IMR-90 (cell line): ENCODE measurements around the gene HSPB6. TPM values are rescaled to one million over a fixed set of nuclear protein-coding genes. Genes with fewer than 3 reads are reported as not detected.

ENCODE experiments used
- ATAC-seq: fragments of 200-7000 bp; cut with Tn5 transposase; 2 replicates; pipeline ENCODE4 v1.9.1; 2020; ENCODE audit warnings: low read depth, mild to moderate bottlenecking, moderate library complexity
- BruUV-seq: library from RNA; stranded (reverse); fragments of 400-500 nt; replicated peaks from 2 replicates; lab custom pipeline; 2021; lab: Mats Ljungman, UMichigan
- CTCF ChIA-PET: fragments of 300-600 bp; formaldehyde crosslinking; extraction: SDS; loops from one replicate; lab custom pipeline; 2021; ENCODE audit warnings: antibody characterized with exemption; lab: Yijun Ruan, JAX
- POLR2A ChIA-PET: fragments of 300-600 bp; sonication (Branson Sonifier 250); formaldehyde crosslinking; loops from one replicate; lab custom pipeline; 2022; ENCODE audit warnings: antibody characterized with exemption; ENCODE audit not compliant: unreplicated experiment; lab: Charles Lee
- DNase-seq: peaks from one replicate; pipeline ENCODE4 v3.0.0; 2013
- H2AFZ ChIP-seq: replicated peaks from 2 replicates; pipeline ENCODE3; 2013; ENCODE audit warnings: low read length, mild to moderate bottlenecking; ENCODE audit not compliant: poor library complexity
- H2AK5ac ChIP-seq: 2 replicates; pipeline ENCODE4 v1.6.1; 2013; ENCODE audit warnings: low read depth, low read length, inconsistent platforms
- H2AK9ac ChIP-seq: replicated peaks from 2 replicates; pipeline ENCODE3; 2013; ENCODE audit warnings: mild to moderate bottlenecking, low read depth, low read length, moderate library complexity; ENCODE audit not compliant: poor library complexity
- H2BK120ac ChIP-seq: 2 replicates; pipeline ENCODE4 v1.6.1; 2013; ENCODE audit warnings: low read depth, low read length, inconsistent platforms
- H2BK15ac ChIP-seq: 3 replicates; pipeline ENCODE4 v1.6.1; 2013; ENCODE audit warnings: low read depth, low read length, inconsistent platforms
- H2BK20ac ChIP-seq: 2 replicates; pipeline ENCODE4 v1.6.1; 2013; ENCODE audit warnings: low read depth, mild to moderate bottlenecking, inconsistent platforms, low read length, moderate library complexity
- H2BK5ac ChIP-seq: 2 replicates; pipeline ENCODE4 v1.6.1; 2013; ENCODE audit warnings: mild to moderate bottlenecking, low read depth, low read length, inconsistent platforms; ENCODE audit not compliant: poor library complexity, severe bottlenecking
- H3K14ac ChIP-seq: replicated peaks from 2 replicates; pipeline ENCODE4 v1.6.1; 2013; ENCODE audit warnings: low read depth, low read length, inconsistent platforms
- H3K18ac ChIP-seq: 2 replicates; pipeline ENCODE4 v1.6.1; 2013; ENCODE audit warnings: low read depth, low read length, control low read depth
- H3K23ac ChIP-seq: 2 replicates; pipeline ENCODE4 v1.6.1; 2013; ENCODE audit warnings: low read depth, low read length, inconsistent platforms
- H3K27ac ChIP-seq: 2 replicates; pipeline ENCODE4 v1.5.1; 2013; ENCODE audit warnings: mild to moderate bottlenecking, control low read depth, low read length; ENCODE audit not compliant: insufficient read depth
- H3K27me3 ChIP-seq: 2 replicates; pipeline ENCODE4 v1.6.1; 2013; ENCODE audit warnings: low read length; ENCODE audit not compliant: control insufficient read depth, insufficient read depth
- H3K36me3 ChIP-seq: 2 replicates; pipeline ENCODE4 v1.6.1; 2013; ENCODE audit warnings: low read length, mixed read lengths; ENCODE audit not compliant: control insufficient read depth, insufficient read depth
- H3K4ac ChIP-seq: 2 replicates; pipeline ENCODE4 v1.6.1; 2013; ENCODE audit warnings: low read depth, low read length, inconsistent platforms
- H3K4me1 ChIP-seq: 2 replicates; pipeline ENCODE4 v1.6.1; 2013; ENCODE audit warnings: low read length, mixed read lengths; ENCODE audit not compliant: control insufficient read depth, insufficient read depth
- H3K4me2 ChIP-seq: 2 replicates; pipeline ENCODE4 v1.6.1; 2013; ENCODE audit warnings: low read depth, mild to moderate bottlenecking, control low read depth, low read length, moderate library complexity
- H3K4me3 ChIP-seq: 2 replicates; pipeline ENCODE4 v1.5.1; 2013; ENCODE audit warnings: low read depth, mild to moderate bottlenecking, control low read depth, low read length, moderate library complexity; ENCODE audit not compliant: insufficient read depth
- H3K56ac ChIP-seq: 2 replicates; pipeline ENCODE4 v1.6.1; 2013; ENCODE audit warnings: low read length, inconsistent platforms; ENCODE audit not compliant: insufficient read depth; ENCODE audit errors: extremely low read depth
- H3K79me1 ChIP-seq, 2 experiments: 2 replicates each; pipeline ENCODE4 v1.6.1; 2013; ENCODE audit warnings: low read length in 2 of 2, inconsistent platforms in 1 of 2, low read depth in 1 of 2
- H3K9ac ChIP-seq: 2 replicates; pipeline ENCODE4 v1.6.1; 2013; ENCODE audit warnings: low read depth, low read length, control low read depth
- H3K9me1 ChIP-seq: 2 replicates; pipeline ENCODE4 v1.6.1; 2013; ENCODE audit warnings: low read length, inconsistent platforms; ENCODE audit not compliant: insufficient read depth
- H3K9me3 ChIP-seq: 2 replicates; pipeline ENCODE4 v1.6.1; 2013; ENCODE audit warnings: low read length; ENCODE audit not compliant: control insufficient read depth, insufficient read depth
- H4K20me1 ChIP-seq: 2 replicates; pipeline ENCODE4 v1.6.1; 2013; ENCODE audit warnings: low read length, inconsistent platforms; ENCODE audit not compliant: insufficient read depth
- H4K5ac ChIP-seq: 2 replicates; pipeline ENCODE4 v1.6.1; 2013; ENCODE audit warnings: mild to moderate bottlenecking, low read depth, low read length, control low read depth
- H4K8ac ChIP-seq, 2 experiments: 2 replicates each; pipeline ENCODE4 v1.6.1; 2013; ENCODE audit warnings: low read depth in 2 of 2, low read length in 2 of 2, control low read depth in 1 of 2, inconsistent platforms in 1 of 2
- H4K91ac ChIP-seq: 2 replicates; pipeline ENCODE4 v1.6.1; 2013; ENCODE audit warnings: low read depth, low read length, inconsistent platforms; ENCODE audit not compliant: insufficient read depth
- BHLHE40 ChIP-seq: fragments of 150-350 bp; IDR thresholded peaks from 2 replicates; pipeline ENCODE4 v1.6.1; 2016; ENCODE audit warnings: mild to moderate bottlenecking, low read depth, low read length
- CEBPB ChIP-seq: IDR thresholded peaks from 2 replicates; pipeline ENCODE4 v1.6.1; 2012; ENCODE audit warnings: low read depth, low read length, improper control_type of control experiment
- CHD1 ChIP-seq: IDR thresholded peaks from 2 replicates; pipeline ENCODE4 v1.6.1; 2012; ENCODE audit warnings: low read depth, low read length, improper control_type of control experiment
- FOS ChIP-seq: fragments of 150-350 bp; IDR thresholded peaks from 2 replicates; pipeline ENCODE4 v1.6.1; 2016; ENCODE audit warnings: low read depth, low read length
- MAZ ChIP-seq: IDR thresholded peaks from 2 replicates; pipeline ENCODE4 v1.6.1; 2012; ENCODE audit warnings: low read depth, mild to moderate bottlenecking, low read length, improper control_type of control experiment, moderate library complexity, borderline replicate concordance
- MXI1 ChIP-seq: IDR thresholded peaks from 2 replicates; pipeline ENCODE4 v1.6.1; 2012; ENCODE audit warnings: low read depth, mild to moderate bottlenecking, low read length, moderate library complexity, borderline replicate concordance
- NFE2L2 ChIP-seq: fragments of 150-350 bp; IDR thresholded peaks from 2 replicates; pipeline ENCODE4 v1.6.1; 2016; ENCODE audit warnings: low read depth, mild to moderate bottlenecking, low read length
- POLR2A ChIP-seq: IDR thresholded peaks from 2 replicates; pipeline ENCODE4 v1.6.1; 2012; ENCODE audit warnings: mild to moderate bottlenecking, low read depth, low read length
- RAD21 ChIP-seq: IDR thresholded peaks from 2 replicates; pipeline ENCODE4 v1.6.1; 2012; ENCODE audit warnings: low read length, improper control_type of control experiment
- RCOR1 ChIP-seq: IDR thresholded peaks from 2 replicates; pipeline ENCODE4 v1.6.1; 2012; ENCODE audit warnings: mild to moderate bottlenecking, low read length, improper control_type of control experiment; ENCODE audit not compliant: insufficient replicate concordance
- RFX5 ChIP-seq: IDR thresholded peaks from 2 replicates; pipeline ENCODE4 v1.8.0; 2012; ENCODE audit warnings: low read depth, mild to moderate bottlenecking, low read length, moderate library complexity
- SMC3 ChIP-seq: fragments of 150-350 bp; IDR thresholded peaks from 2 replicates; pipeline ENCODE4 v1.6.1; 2016; ENCODE audit warnings: low read depth, mild to moderate bottlenecking, antibody characterized with exemption, low read length, moderate library complexity
- WGBS, 2 experiments: methylation state at CpG; one replicate each; pipeline versions ENCODE4 v1.1.5 to v1.1.7; 2013; ENCODE audit warnings: missing lambda C conversion rate in 2 of 2; ENCODE audit not compliant: insufficient read length in 1 of 2; ENCODE audit errors: extremely low coverage in 2 of 2; 5-methylcytosine and 5-hydroxymethylcytosine counted together
- dilution Hi-C: fragments of 300-500 bp; cut with HindIII; formaldehyde crosslinking; loops from one replicate; pipeline ENCODE4 v1.14.3; 2018; ENCODE audit warnings: low sequenced_read_pairs; ENCODE audit not compliant: unreplicated experiment
- in situ Hi-C: fragments of 300-500 bp; cut with MboI; formaldehyde crosslinking; loops from 3 replicates; pipeline ENCODE4 v1.14.3; 2019; ENCODE audit warnings: low sequenced_read_pairs, inconsistent platforms, mixed read lengths
- intact Hi-C: fragments of 100-400 bp; cut with micrococcal nuclease; formaldehyde crosslinking; loops from 2 replicates; pipeline ENCODE4 v1.10.0; 2022
- polyA plus RNA-seq, 3 experiments: library from polyadenylated mRNA; depleted of rRNA; stranded (reverse); fragments of >200 nt; gene quantifications; 2 replicates each; pipeline ENCODE4 v1.2.3, GENCODE V29; 2012; ENCODE audit warnings: low replicate concordance in 1 of 3
- total RNA-seq: library from RNA; depleted of rRNA; stranded (reverse); fragments of >200 nt; gene quantifications from 2 replicates; pipeline ENCODE4 v1.2.3, GENCODE V29; 2012
- TF ChIP-seq, protein P1 (sequence below): fragments of 150-350 bp; IDR thresholded peaks from 2 replicates; pipeline ENCODE4 v1.6.1; 2017; ENCODE audit warnings: mild to moderate bottlenecking, antibody characterized with exemption, low read length, low read depth
- TF ChIP-seq, protein P2 (sequence below): fragments of 150-350 bp; IDR thresholded peaks from 2 replicates; pipeline ENCODE4 v1.6.1; 2016; ENCODE audit warnings: low read depth, mild to moderate bottlenecking, low read length, moderate library complexity, borderline replicate concordance
- TF ChIP-seq, protein P3 (sequence below): conservative IDR thresholded peaks from 2 replicates; pipeline ENCODE4 v1.5.1; 2012; ENCODE audit warnings: mild to moderate bottlenecking, low read depth, low read length, improper control_type of control experiment

Gene HSPB6
- total and polyA plus RNA-seq, 2 of the 4 experiments (the other 2 are of a cell fraction): 5.7 to 206 TPM

DNA sequence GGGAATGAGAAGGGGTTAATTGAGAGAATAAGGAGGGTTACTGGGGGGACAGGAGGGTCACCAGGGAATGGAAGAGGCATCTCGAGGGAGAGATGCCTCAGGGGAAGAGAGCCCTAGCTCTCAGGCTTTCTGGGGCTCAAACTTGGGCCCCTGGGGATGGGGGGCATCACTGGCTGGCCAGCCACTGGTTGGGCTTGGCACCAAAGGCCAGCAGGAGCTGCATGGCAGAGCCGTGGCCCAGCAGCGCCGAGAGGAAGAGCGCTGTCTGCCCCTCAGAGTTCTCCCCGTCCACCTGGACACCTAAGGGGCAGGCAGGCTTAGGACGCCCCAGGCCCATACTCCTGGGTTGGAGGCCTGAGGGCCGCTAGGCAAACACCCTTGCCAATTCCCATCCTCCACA is 36.1 kb upstream of the HSPB6 start:
- CTCF ChIA-PET: no interaction called here
- H3K9ac ChIP-seq: no peak overlapping the region
- no peak overlapping the region for H4K91ac ChIP-seq
- H4K20me1 ChIP-seq: no peaks in the 10 kb centered on the region
- H3K4me1 ChIP-seq: no peaks in the 10 kb centered on the region
- H2AFZ ChIP-seq: no peak overlapping the region
- H2AK5ac ChIP-seq: no peak overlapping the region
- dilution Hi-C loops (no loop called here), in situ Hi-C loops (no loop called here), intact Hi-C loops (no loop called here)
- H2BK120ac ChIP-seq: no peak overlapping the region
- H3K14ac ChIP-seq: no peak overlapping the region
- H4K5ac ChIP-seq: no peak overlapping the region
- H3K23ac ChIP-seq: no peak overlapping the region
- ATAC-seq (no peak), DNase-seq (no peak)
- H2BK5ac ChIP-seq: no peak overlapping the region
- H3K18ac ChIP-seq: no peak overlapping the region
- TF ChIP-seq MXI1 (no peak), RFX5 (no peak), POLR2A (no peak), SMC3 (no peak), RCOR1 (no peak), RAD21 (no peak), NFE2L2 (no peak), FOS (no peak), CHD1 (no peak), MAZ (no peak), BHLHE40 (no peak), CEBPB (no peak)
- TF ChIP-seq, protein P1, sequence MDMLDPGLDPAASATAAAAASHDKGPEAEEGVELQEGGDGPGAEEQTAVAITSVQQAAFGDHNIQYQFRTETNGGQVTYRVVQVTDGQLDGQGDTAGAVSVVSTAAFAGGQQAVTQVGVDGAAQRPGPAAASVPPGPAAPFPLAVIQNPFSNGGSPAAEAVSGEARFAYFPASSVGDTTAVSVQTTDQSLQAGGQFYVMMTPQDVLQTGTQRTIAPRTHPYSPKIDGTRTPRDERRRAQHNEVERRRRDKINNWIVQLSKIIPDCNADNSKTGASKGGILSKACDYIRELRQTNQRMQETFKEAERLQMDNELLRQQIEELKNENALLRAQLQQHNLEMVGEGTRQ: no peak
- TF ChIP-seq, protein P2, sequence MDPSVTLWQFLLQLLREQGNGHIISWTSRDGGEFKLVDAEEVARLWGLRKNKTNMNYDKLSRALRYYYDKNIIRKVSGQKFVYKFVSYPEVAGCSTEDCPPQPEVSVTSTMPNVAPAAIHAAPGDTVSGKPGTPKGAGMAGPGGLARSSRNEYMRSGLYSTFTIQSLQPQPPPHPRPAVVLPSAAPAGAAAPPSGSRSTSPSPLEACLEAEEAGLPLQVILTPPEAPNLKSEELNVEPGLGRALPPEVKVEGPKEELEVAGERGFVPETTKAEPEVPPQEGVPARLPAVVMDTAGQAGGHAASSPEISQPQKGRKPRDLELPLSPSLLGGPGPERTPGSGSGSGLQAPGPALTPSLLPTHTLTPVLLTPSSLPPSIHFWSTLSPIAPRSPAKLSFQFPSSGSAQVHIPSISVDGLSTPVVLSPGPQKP: no peak
- TF ChIP-seq, protein P3, sequence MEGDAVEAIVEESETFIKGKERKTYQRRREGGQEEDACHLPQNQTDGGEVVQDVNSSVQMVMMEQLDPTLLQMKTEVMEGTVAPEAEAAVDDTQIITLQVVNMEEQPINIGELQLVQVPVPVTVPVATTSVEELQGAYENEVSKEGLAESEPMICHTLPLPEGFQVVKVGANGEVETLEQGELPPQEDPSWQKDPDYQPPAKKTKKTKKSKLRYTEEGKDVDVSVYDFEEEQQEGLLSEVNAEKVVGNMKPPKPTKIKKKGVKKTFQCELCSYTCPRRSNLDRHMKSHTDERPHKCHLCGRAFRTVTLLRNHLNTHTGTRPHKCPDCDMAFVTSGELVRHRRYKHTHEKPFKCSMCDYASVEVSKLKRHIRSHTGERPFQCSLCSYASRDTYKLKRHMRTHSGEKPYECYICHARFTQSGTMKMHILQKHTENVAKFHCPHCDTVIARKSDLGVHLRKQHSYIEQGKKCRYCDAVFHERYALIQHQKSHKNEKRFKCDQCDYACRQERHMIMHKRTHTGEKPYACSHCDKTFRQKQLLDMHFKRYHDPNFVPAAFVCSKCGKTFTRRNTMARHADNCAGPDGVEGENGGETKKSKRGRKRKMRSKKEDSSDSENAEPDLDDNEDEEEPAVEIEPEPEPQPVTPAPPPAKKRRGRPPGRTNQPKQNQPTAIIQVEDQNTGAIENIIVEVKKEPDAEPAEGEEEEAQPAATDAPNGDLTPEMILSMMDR: no peak
- no peak overlapping the region for H2BK15ac ChIP-seq
- H3K27me3 ChIP-seq: peaks cover 23% of the 10 kb centered on the region
- H3K4me2 ChIP-seq: no peak overlapping the region
- WGBS, 2 experiments: 17% methylated on average over 1 of the region's 8 CpGs; no CpG with 5 or more reads in 1 of the 2 experiments
- no TSS peak for BruUV-seq
- H3K36me3 ChIP-seq: no peaks in the 10 kb centered on the region
- H3K79me1 ChIP-seq: no peaks in the 10 kb centered on the region
- H3K27ac ChIP-seq: no peak overlapping the region
- no peak overlapping the region for H3K4me3 ChIP-seq
- H3K56ac ChIP-seq: no peak overlapping the region
- H3K9me1 ChIP-seq: no peaks in the 10 kb centered on the region
- no peak overlapping the region for H2BK20ac ChIP-seq
- no peak overlapping the region for H3K4ac ChIP-seq
- no peak overlapping the region for H4K8ac ChIP-seq
- H3K9me3 ChIP-seq: no peaks in the 10 kb centered on the region
- POLR2A ChIA-PET: no interaction called here
- H2AK9ac ChIP-seq: no peak overlapping the region
